WTC11 (cell line): Measurements from ENCODE around the gene PAPPA2. TPM values are rescaled to one million over a fixed set of nuclear protein-coding genes. Genes with fewer than 3 reads are reported as not detected.

Source experiments
- ATAC-seq: fragments of 200-7000 bp; cut with Tn5 transposase; 2 replicates; pipeline ENCODE4 v1.10.0; 2021; ENCODE audit warnings: mild to moderate bottlenecking, moderate library complexity
- CTCF ChIA-PET: fragments of 300-600 bp; sonication (Branson Sonifier 250); formaldehyde crosslinking; loops from one replicate; lab custom pipeline; 2021; ENCODE audit warnings: antibody characterized with exemption; lab: Charles Lee
- POLR2A ChIA-PET: fragments of 350-600 bp; sonication (Branson Sonifier 250); formaldehyde crosslinking; loops from one replicate; lab custom pipeline; 2021; ENCODE audit warnings: antibody characterized with exemption; lab: Charles Lee
- DNase-seq: peaks from one replicate; pipeline ENCODE4 v3.0.0; 2021; ENCODE audit warnings: low spot score
- H3K27ac Mint-ChIP-seq: 2 replicates; pipeline ENCODE4 v1.8.0; 2021; ENCODE audit warnings: mixed read lengths
- H3K27me3 Mint-ChIP-seq: 2 replicates; pipeline ENCODE4 v1.8.0; 2021; ENCODE audit warnings: low read depth, mild to moderate bottlenecking, moderate library complexity, mixed read lengths
- H3K36me3 Mint-ChIP-seq: 2 replicates; pipeline ENCODE4 v1.8.0; 2021; ENCODE audit warnings: mixed read lengths
- H3K4me1 Mint-ChIP-seq: 2 replicates; pipeline ENCODE4 v1.8.0; 2022; ENCODE audit warnings: mixed read lengths
- H3K4me3 Mint-ChIP-seq: 2 replicates; pipeline ENCODE4 v1.8.0; 2021; ENCODE audit warnings: mild to moderate bottlenecking, moderate library complexity, mixed read lengths
- H3K9me3 Mint-ChIP-seq: 2 replicates; pipeline ENCODE4 v1.8.0; 2021; ENCODE audit warnings: mixed read lengths
- CREB1 ChIP-seq: sonication (generic); formaldehyde crosslinking; IDR thresholded peaks from 2 replicates; pipeline ENCODE4 v1.8.0; 2023; ENCODE audit warnings: mild to moderate bottlenecking, missing genetic modification reagents
- E2F1 ChIP-seq: sonication (generic); formaldehyde crosslinking; IDR thresholded peaks from 2 replicates; pipeline ENCODE4 v1.8.0; 2022; ENCODE audit warnings: mild to moderate bottlenecking, missing genetic modification reagents
- E2F4 ChIP-seq: sonication (generic); formaldehyde crosslinking; IDR thresholded peaks from 2 replicates; pipeline ENCODE4 v1.8.1; 2022; ENCODE audit warnings: low read depth, mild to moderate bottlenecking, moderate library complexity, missing genetic modification reagents, borderline replicate concordance
- ELF4 ChIP-seq: sonication (generic); formaldehyde crosslinking; IDR thresholded peaks from 2 replicates; pipeline ENCODE4 v1.8.1; 2022; ENCODE audit warnings: low read depth, mild to moderate bottlenecking, moderate library complexity, missing genetic modification reagents
- ESRRA ChIP-seq: sonication (generic); formaldehyde crosslinking; IDR thresholded peaks from 2 replicates; pipeline ENCODE4 v1.8.1; 2022; ENCODE audit warnings: mild to moderate bottlenecking, missing genetic modification reagents, borderline replicate concordance
- HMGXB4 ChIP-seq: sonication (generic); formaldehyde crosslinking; IDR thresholded peaks from 2 replicates; pipeline ENCODE4 v1.8.1; 2023; ENCODE audit warnings: mild to moderate bottlenecking, moderate library complexity, missing genetic modification reagents
- IRF1 ChIP-seq: sonication (generic); formaldehyde crosslinking; IDR thresholded peaks from 2 replicates; pipeline ENCODE4 v1.8.0; 2023; ENCODE audit warnings: missing genetic modification reagents
- MLX ChIP-seq: sonication (generic); formaldehyde crosslinking; IDR thresholded peaks from 2 replicates; pipeline ENCODE4 v1.8.1; 2023; ENCODE audit warnings: mild to moderate bottlenecking, missing genetic modification reagents, moderate library complexity
- NFATC4 ChIP-seq: fragments of 250-450 bp; sonication (Bioruptor Pico); IDR thresholded peaks from 2 replicates; pipeline ENCODE4 v1.9.0; 2021; ENCODE audit warnings: mild to moderate bottlenecking
- NFE2L1 ChIP-seq: sonication (generic); formaldehyde crosslinking; IDR thresholded peaks from 2 replicates; pipeline ENCODE4 v1.8.1; 2023; ENCODE audit warnings: missing genetic modification reagents
- NFYB ChIP-seq: sonication (generic); formaldehyde crosslinking; conservative IDR thresholded peaks from 2 replicates; pipeline ENCODE4 v1.8.0; 2022; ENCODE audit warnings: low read depth, missing genetic modification reagents
- PRDM15 ChIP-seq: sonication (generic); formaldehyde crosslinking; IDR thresholded peaks from 2 replicates; pipeline ENCODE4 v1.8.0; 2022; ENCODE audit warnings: missing genetic modification reagents
- RORB ChIP-seq: fragments of 250-450 bp; sonication (Bioruptor Pico); IDR thresholded peaks from 2 replicates; pipeline ENCODE4 v1.9.0; 2021; ENCODE audit warnings: mild to moderate bottlenecking
- SMAD4 ChIP-seq: sonication (generic); formaldehyde crosslinking; IDR thresholded peaks from 2 replicates; pipeline ENCODE4 v1.8.0; 2022; ENCODE audit warnings: mild to moderate bottlenecking, missing genetic modification reagents
- TEAD1 ChIP-seq: sonication (generic); formaldehyde crosslinking; IDR thresholded peaks from 2 replicates; pipeline ENCODE4 v1.8.0; 2022; ENCODE audit warnings: mild to moderate bottlenecking, missing genetic modification reagents
- USF2 ChIP-seq: sonication (generic); formaldehyde crosslinking; IDR thresholded peaks from 2 replicates; pipeline ENCODE4 v1.8.1; 2023; ENCODE audit warnings: mild to moderate bottlenecking, missing genetic modification reagents, moderate library complexity
- ZNF138 ChIP-seq: sonication (generic); formaldehyde crosslinking; conservative IDR thresholded peaks from 2 replicates; pipeline ENCODE4 v1.8.1; 2022; ENCODE audit warnings: mild to moderate bottlenecking, moderate library complexity, missing genetic modification reagents
- ZNF263 ChIP-seq: sonication (generic); formaldehyde crosslinking; IDR thresholded peaks from 2 replicates; pipeline ENCODE4 v1.8.1; 2022; ENCODE audit warnings: low read depth, mild to moderate bottlenecking, moderate library complexity, missing genetic modification reagents
- ZNF512 ChIP-seq: sonication (generic); formaldehyde crosslinking; IDR thresholded peaks from 2 replicates; pipeline ENCODE4 v1.8.1; 2022; ENCODE audit warnings: missing genetic modification reagents, borderline replicate concordance
- total RNA-seq: library from RNA; stranded (reverse); gene quantifications from 3 replicates; pipeline ENCODE4 v1.2.3, GENCODE V29; 2021

PAPPA2 gene
- total RNA-seq, 1 experiment from 2014 or later = 0.74 TPM

- Mint-ChIP-seq H3K27me3 (no peaks in the 10 kb centered on the region), H3K27ac (no peak overlapping the region), H3K36me3 (no peaks in the 10 kb centered on the region)
- ChIA-PET POLR2A (no interaction called here), CTCF (no interaction called here)
- no peak for TF ChIP-seq TEAD1 (CRISPR knock-in tag)
- TF ChIP-seq HMGXB4 = no peak
- no peak for TF ChIP-seq ESRRA (CRISPR knock-in tag)
- no peak for TF ChIP-seq ZNF138 (CRISPR knock-in tag)
- TF ChIP-seq E2F1 = no peak
- TF ChIP-seq NFATC4 (CRISPR knock-in tag) = no peak
- TF ChIP-seq ZNF263 = no peak
- TF ChIP-seq RORB = no peak
- TF ChIP-seq ELF4 (CRISPR knock-in tag) = no peak
- TF ChIP-seq MLX = no peak
- no peak for TF ChIP-seq IRF1 (CRISPR knock-in tag)
- TF ChIP-seq ZNF512 (CRISPR knock-in tag) = no peak
- TF ChIP-seq PRDM15 (CRISPR knock-in tag) = no peak
- no peak for TF ChIP-seq NFE2L1 (CRISPR knock-in tag)
- TF ChIP-seq CREB1 (CRISPR knock-in tag) = no peak
- TF ChIP-seq USF2 (CRISPR knock-in tag) = no peak
- no peak for TF ChIP-seq SMAD4 (CRISPR knock-in tag)
- no peak for TF ChIP-seq NFYB (CRISPR knock-in tag)
- no peak for TF ChIP-seq E2F4 (CRISPR knock-in tag)
- TF ChIP-seq, all 79 proteins: peak for 0
- DNase-seq (no peak), ATAC-seq (no peak)
- Mint-ChIP-seq H3K4me1 (peaks cover 12% of the 10 kb centered on the region), H3K4me3 (no peak overlapping the region), H3K9me3 (peaks cover 7% of the 10 kb centered on the region; the same call in 1 of the 2 replicates)
Observed at GRCh38 chr1:176541663-176542062, 78.7 kb downstream of the PAPPA2 start.
